ENCODE results near the gene SHROOM3.

The SHROOM3 gene

DNA sequence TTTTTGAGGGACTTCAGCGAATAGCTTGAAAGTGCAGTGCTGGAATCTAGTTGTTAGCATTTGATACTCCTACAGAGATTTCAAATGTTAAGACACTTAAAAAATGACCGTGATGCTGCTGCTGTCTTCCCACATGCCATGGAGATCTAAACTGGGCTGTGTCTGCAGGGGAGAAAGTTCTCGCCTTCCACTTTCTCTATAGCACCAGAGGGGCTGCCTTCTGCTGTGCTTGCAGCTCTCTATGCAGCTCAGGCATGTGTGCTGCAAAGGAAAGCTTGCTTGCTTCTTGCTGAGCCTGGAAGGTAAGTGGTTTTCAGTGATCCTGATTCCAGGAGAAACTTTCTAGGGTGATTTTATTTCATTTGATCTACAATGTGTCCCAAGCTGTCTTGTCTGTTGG lies 325.2 kb downstream of the SHROOM3 start:
- Histone ChIP-seq H3K36me3 (ENCODE audit: low read length) (no peaks in the 10 kb centered on the region), H2AFZ (ENCODE audit: low read depth, low read length, severe bottlenecking) (no peak overlapping the region), H4K20me1 (ENCODE audit: low read depth, low read length) (no peaks in the 10 kb centered on the region), H3K4me3 (ENCODE audit: insufficient read depth, low read length, poor library complexity, severe bottlenecking) (no peak overlapping the region), H3F3A (ENCODE audit: insufficient read depth) (no peaks in the 10 kb centered on the region), H3K9me2 (replicated peaks; ENCODE audit: insufficient read depth, low read length) (no peaks in the 10 kb centered on the region), H3K4me2 (ENCODE audit: low read depth, low read length, poor library complexity, severe bottlenecking) (no peak overlapping the region), H3K79me2 (ENCODE audit: insufficient read depth, low read length) (no peaks in the 10 kb centered on the region), H3K9ac (ENCODE audit: low read length) (no peak overlapping the region), H3K27me3 (ENCODE audit: low read length) (no peaks in the 10 kb centered on the region), H3K9me3 (ENCODE audit: insufficient read depth, low read length) (no peaks in the 10 kb centered on the region), H3K27ac (ENCODE audit: low read depth, low read length) (no peak overlapping the region)
- TF ChIP-seq, protein P1, sequence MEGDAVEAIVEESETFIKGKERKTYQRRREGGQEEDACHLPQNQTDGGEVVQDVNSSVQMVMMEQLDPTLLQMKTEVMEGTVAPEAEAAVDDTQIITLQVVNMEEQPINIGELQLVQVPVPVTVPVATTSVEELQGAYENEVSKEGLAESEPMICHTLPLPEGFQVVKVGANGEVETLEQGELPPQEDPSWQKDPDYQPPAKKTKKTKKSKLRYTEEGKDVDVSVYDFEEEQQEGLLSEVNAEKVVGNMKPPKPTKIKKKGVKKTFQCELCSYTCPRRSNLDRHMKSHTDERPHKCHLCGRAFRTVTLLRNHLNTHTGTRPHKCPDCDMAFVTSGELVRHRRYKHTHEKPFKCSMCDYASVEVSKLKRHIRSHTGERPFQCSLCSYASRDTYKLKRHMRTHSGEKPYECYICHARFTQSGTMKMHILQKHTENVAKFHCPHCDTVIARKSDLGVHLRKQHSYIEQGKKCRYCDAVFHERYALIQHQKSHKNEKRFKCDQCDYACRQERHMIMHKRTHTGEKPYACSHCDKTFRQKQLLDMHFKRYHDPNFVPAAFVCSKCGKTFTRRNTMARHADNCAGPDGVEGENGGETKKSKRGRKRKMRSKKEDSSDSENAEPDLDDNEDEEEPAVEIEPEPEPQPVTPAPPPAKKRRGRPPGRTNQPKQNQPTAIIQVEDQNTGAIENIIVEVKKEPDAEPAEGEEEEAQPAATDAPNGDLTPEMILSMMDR (IDR thresholded peaks at IDR 0.05; ENCODE audit: insufficient read depth, low read length, poor library complexity, severe bottlenecking), result no peak
- TF ChIP-seq EZH2phosphoT487 (conservative IDR thresholded peaks at IDR 0.05; ENCODE audit: low read length), result no peak

DNA sequence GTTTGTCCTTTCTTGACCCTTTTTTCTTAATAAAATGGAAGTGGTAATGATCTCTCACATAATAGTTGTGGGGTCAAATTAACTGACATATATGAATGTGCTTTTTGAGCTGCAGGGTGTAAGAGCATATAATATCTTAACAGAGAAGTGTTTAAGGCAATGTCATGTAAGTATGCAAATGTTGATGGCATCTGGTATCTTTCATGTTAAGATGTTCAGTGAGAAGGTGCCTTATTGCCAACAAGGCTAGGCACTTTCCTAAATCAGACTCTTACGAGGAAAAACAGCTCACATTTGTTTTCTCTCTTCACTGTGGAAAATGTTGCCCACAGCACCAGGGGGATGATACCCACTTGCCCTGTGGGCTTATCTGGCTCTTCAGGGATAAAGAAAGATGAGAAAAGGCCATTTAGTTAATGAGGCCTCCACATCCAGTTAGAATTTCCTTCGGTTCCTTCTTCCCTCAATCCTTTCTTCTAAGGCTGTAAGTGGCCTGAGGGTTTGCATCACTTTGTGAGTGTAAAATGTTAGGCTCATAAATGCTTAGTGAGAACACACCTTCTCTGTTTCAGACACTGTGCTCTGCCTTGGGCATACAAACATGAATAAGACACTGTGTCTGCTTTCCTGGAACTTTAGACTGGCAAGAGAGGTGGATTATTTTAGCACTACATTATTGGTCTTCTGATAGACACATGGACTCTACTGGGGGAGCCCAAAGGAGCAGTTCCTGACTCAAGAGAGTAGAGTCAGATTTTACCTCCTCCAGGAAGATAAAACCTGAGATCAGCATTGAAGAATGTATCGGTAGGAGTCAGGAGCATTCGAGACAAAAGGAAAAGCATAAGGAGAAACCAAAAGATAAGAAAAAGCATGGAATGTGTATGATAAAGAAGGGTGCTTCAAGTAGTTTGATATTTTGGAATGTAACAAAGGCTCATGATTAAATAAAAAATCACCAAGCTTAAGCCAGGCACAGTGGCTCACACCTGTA lies 327.4 kb downstream of the SHROOM3 start:
- no peaks in the 10 kb centered on the region for H3K27me3 ChIP-seq (ENCODE audit: low read length)
- H3K27ac ChIP-seq (ENCODE audit: low read depth, low read length), result no peak overlapping the region
- H3K9ac ChIP-seq (ENCODE audit: low read length), result no peak overlapping the region
- H2AFZ ChIP-seq (ENCODE audit: low read depth, low read length, severe bottlenecking), result no peak overlapping the region
- H3K36me3 ChIP-seq (ENCODE audit: low read length), result no peaks in the 10 kb centered on the region
- no peak overlapping the region for H3K4me3 ChIP-seq (ENCODE audit: insufficient read depth, low read length, poor library complexity, severe bottlenecking)
- H4K20me1 ChIP-seq (ENCODE audit: low read depth, low read length), result no peaks in the 10 kb centered on the region
- no peak overlapping the region for H3K4me2 ChIP-seq (ENCODE audit: low read depth, low read length, poor library complexity, severe bottlenecking)
- no peaks in the 10 kb centered on the region for H3F3A ChIP-seq (ENCODE audit: insufficient read depth)
- no peaks in the 10 kb centered on the region for H3K79me2 ChIP-seq (ENCODE audit: insufficient read depth, low read length)
- no peaks in the 10 kb centered on the region for H3K9me3 ChIP-seq (ENCODE audit: insufficient read depth, low read length)
- H3K9me2 ChIP-seq (replicated peaks; ENCODE audit: insufficient read depth, low read length), result no peaks in the 10 kb centered on the region
- TF ChIP-seq, protein P1 (IDR thresholded peaks at IDR 0.05; ENCODE audit: insufficient read depth, low read length, poor library complexity, severe bottlenecking), result no peak
- no peak for TF ChIP-seq EZH2phosphoT487 (conservative IDR thresholded peaks at IDR 0.05; ENCODE audit: low read length)

DNA sequence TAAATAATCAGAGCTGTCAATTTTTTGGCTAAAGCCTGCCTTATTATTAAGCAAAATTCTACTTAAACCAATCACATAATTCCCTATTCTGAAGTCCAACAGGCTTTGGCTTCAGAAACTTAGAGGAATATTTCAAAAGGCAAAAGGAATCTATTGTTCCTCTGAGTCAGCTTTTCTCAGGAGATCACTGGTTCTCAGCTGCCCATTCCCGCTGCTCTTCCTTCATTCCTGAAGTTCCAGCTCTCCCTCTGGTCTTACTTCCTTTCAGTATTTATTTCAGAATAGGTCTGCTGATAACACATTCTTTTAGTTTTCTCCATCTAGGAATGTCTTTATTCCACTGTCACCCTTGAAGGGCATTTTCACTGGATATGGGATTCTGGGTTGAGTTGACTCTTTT lies 329.2 kb downstream of the SHROOM3 start:
- no peak overlapping the region for H3K4me2 ChIP-seq (ENCODE audit: low read depth, low read length, poor library complexity, severe bottlenecking)
- no peaks in the 10 kb centered on the region for H3K79me2 ChIP-seq (ENCODE audit: insufficient read depth, low read length)
- no peaks in the 10 kb centered on the region for H4K20me1 ChIP-seq (ENCODE audit: low read depth, low read length)
- H3K4me3 ChIP-seq (ENCODE audit: insufficient read depth, low read length, poor library complexity, severe bottlenecking), result no peak overlapping the region
- TF ChIP-seq EZH2phosphoT487 (conservative IDR thresholded peaks at IDR 0.05; ENCODE audit: low read length), result no peak
- TF ChIP-seq, protein P1 (IDR thresholded peaks at IDR 0.05; ENCODE audit: insufficient read depth, low read length, poor library complexity, severe bottlenecking), result no peak
- H3F3A ChIP-seq (ENCODE audit: insufficient read depth), result no peaks in the 10 kb centered on the region
- no peaks in the 10 kb centered on the region for H3K9me2 ChIP-seq (replicated peaks; ENCODE audit: insufficient read depth, low read length)
- no peak overlapping the region for H2AFZ ChIP-seq (ENCODE audit: low read depth, low read length, severe bottlenecking)
- H3K9me3 ChIP-seq (ENCODE audit: insufficient read depth, low read length), result no peaks in the 10 kb centered on the region
- H3K27me3 ChIP-seq (ENCODE audit: low read length), result no peaks in the 10 kb centered on the region
- no peaks in the 10 kb centered on the region for H3K36me3 ChIP-seq (ENCODE audit: low read length)
- no peak overlapping the region for H3K27ac ChIP-seq (ENCODE audit: low read depth, low read length)
- H3K9ac ChIP-seq (ENCODE audit: low read length), result no peak overlapping the region
